ENCODE data around the gene DUOX1.

DUOX1 gene

DNA sequence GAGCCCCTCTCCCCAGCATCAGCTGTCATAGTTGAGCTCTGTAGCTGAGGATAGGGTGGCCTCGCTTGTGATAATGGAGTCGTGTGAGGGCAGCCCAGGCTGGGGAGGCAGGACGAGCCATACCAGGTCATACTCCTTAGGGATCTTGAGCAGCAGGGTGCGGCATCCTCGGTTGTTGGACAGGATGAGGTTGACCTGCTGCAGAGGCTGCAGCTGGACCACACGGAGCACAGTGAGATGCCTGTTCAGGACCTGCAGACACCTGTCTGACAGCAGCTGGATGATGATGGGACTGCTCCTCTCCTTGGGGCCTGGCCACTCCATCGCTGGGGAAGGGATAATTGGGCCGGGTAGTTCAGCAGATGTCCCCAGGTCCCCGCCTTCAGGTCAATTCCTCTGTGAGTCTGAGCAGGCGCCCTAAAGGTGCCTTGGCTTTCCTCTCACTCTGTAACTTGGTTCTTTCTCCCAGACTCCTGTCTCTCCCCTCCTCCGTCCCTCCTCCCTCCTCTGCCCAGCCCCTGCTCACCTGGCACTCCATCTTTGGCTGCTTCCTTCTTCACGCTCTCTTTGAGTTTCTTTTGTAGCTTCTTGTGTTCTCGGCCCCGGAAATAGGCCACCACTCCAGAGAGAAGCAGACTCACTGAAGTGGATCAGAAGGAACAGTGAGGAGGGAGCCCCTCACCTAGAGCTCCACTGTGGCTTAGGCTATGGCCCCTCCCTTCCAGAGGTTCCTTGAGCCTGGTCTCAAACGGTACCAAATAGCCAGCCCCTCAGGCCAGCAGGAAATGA is 23.6 kb upstream of the DUOX1 start:
- DNase-seq = peak; percentile 65

DNA sequence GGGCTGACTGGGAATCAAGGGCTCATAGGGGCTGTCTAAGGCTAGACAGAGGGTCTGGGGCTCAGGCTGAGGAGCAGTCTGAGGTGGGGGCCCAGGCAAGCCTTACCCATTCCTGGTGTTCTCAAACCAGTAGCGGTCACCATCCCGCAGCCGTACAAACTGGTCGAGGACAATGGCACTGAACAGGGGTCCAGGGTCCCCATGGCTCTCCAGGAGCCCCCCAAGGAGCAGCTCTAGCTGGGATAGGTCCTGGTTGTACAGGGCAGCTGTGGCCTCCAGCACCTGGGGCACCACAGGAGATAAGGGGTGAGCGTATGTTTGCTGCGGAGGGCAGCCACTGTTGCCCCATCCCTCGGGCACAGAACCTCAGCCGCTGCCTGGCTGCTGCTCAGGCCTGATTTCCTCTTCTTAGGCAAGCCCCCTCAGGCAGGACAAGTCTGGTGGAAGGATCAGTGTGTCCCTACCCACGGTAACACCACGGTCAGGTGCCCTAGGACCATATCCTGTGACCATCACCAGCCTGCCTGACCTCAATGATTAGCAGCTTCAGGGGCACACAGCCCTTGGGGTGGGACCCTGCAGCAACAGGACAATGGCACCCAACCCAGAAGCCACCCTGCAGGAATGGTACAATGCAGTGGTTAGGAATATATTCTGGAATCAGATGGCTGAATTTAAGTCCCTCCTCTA is 21.7 kb upstream of the DUOX1 start:
- DNase-seq = no peak

DNA sequence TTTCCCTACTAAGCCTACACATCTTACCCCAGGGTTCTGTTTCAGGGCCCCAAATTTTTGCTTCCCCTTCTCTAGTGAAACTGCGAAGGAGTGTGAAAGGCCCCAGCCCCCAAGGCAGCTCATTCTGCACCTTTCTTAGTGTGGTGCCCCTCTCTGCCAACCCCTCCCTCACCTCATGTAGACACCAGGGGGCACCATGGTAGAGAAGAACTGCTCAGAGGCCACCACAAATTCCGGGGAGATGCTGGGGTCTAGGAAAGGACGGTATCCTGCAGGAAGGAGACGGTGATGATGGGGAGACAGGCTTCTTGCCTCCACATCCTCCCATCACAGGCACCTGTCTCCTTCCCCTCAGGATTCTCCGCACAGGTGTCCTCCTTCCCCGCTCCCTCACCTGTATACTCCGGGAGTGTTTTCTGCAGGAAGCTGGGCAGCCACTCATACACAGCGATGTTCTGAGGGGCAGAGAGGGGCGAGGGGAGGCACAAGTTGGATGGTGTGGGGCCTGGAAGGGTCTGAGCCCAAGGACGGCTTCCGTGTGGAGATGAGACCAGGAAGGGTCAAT is 19.5 kb upstream of the DUOX1 start:
- no peak for DNase-seq

DNA sequence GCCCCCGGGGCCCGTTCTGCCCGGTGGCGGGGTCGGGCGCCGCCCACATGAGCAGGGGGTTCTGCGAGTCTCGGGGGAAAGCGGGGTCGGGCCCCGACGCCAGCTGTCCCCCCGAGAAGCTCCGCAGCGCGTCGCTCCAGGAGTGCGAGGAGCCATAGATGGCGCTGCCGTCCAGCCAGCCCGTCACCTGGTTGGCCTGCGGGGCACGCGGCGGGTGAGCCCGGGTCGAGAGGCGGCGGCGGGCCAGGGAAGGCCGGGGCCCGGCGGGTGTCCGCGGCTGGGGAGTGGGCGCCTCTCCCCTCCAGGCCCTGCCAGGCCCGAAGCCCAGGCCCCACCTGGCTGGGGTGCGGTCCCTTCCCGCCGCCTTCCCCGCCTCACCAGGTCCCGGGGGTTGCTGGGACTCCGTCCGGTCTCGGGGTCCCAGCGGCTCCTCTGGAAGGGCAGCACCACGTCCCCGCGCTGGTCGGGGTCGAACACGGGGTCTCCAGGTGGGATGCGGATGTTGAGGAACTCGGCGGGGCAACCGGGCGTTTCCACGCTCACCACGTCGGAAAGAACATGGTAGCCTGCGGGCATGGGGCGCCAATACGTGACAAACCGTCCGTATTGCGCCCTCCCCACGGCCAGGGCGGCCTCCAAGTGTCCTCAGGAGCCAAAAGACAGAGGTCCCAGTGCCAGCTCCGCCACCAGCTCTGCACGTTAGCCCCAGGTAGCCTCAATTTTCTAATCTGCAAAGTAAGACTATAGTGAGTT is 18.2 kb upstream of the DUOX1 start:
- DNase-seq = no peak

DNA sequence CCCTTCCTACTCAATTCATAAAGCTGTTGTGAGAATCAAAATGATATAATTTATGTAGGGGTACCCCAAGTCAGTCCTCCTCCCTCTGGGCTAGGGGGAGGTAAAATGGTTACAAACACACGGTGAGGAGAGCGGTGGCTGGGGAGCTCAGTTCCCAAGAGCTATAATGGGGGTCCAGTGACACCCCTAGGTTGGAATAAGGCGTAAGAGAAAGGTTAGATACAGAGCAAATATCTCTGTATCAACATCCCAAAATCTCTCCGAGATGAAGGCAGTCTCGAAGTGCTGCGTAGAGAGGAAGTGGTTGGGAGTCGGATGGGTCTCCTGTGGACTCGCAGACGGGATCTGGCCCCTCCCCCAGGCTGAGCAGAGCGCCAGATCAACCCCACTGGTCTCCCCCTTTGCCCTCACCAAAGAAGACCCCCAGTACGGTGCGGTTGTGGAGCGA is 17.6 kb upstream of the DUOX1 start:
- DNase-seq = no peak

DNA sequence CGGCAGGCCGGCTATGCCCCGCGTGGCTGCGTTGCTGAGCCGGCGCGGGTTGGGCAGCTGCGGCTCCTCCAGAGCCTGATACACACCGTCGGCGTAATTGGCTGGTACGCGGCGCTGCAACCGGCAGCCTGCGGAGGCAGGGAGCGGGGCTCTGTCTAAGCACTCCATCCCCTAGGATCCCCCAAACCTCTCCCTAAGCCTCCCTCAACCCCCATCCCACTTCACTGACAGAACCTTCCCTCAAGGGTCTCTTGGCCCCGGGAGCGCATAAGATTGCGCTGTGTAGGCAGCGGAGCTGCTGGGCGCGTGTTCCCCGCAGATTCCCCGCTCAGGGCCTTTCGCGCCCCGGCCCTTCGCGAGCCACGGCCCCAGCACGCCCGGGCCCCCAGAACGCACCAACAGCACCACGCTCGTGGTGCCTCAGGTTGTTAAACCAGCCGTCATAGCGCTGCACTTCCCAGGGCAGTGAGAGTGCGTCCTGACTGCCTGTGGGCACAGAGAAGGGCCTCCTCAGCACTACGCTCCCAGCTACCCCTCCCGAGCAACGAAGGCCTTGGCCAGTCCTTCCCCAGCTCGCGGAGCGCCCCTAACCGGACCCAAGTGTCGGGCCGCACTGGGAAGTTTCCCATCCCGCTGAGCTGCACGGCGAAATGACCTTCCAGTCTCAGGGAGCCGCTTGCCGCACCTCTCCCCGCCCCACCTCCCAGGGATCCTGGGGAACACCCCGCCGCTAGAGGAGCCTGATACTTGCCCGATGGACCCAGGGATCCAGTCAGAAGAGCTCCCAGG is 17.0 kb upstream of the DUOX1 start:
- DNase-seq = no peak

DNA sequence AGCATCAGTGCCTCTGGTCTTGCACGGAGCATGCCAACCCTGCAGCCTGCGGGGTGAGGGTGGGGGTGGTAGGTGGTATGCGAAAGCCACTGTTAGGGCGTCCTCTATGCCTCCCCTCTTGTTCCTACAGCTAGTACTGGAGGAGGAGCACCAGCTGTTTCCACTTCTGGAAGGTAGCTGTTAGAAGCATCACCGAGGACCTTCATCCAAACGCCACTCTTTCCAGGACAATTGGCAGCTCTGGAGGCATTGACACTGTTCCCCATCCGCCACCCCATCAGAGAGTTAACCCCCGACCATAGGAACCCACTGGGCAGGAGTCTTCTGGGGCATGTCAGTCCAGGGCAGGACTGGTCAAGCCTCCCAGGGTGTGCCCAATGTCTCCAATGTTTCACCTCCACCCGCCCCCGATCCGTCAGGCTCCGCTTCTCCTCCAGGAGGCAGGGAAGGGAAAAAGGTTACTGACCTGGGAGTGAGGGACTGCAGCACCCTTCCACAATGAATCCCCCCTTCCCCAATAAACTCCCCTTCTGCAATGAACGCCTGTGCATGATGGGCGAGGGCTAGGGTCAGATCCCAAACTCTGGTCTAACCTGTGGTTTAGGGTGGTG is 16.3 kb upstream of the DUOX1 start:
- no peak for DNase-seq

DNA sequence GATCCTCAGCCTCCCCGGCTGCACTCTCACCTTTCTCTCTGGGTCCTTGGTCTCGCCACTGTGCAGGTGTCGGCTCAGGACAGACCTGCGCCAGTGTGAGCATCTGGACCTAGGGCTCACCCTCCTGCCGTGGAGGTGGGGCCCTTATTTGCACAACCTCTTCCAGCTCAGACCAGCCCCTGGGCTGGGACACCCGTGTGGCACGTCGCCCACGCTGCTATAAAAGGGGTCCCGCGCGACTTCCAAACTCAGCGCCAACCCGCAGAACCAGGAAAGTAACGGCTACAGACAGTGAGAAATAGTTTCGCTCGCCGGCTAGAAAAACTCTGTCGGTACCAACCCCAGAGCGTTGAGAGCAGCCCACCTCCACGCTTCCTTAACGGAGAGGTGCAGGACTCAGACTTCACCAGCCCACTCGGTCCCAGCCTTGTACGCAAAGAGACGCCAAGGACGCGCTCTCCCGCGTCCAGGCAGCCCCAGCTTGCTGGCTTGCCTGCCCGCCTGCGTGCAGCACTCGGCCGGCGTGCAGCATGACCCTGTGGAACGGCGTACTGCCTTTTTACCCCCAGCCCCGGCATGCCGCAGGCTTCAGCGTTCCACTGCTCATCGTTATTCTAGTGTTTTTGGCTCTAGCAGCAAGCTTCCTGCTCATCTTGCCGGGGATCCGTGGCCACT is 15.6 kb upstream of the DUOX1 start, which contains the start of the genes DUOX2 and DUOXA2:
DUOX2 (minus strand) TSS at position 97 of the 675 bp plus-strand sequence. CDS start 761 bp downstream, outside the sequence.
DUOXA2 (plus strand) TSS at position 251 of the 675 bp plus-strand sequence; CDS start at position 531, 280 bp downstream.
- DNase-seq = no peak

DNA sequence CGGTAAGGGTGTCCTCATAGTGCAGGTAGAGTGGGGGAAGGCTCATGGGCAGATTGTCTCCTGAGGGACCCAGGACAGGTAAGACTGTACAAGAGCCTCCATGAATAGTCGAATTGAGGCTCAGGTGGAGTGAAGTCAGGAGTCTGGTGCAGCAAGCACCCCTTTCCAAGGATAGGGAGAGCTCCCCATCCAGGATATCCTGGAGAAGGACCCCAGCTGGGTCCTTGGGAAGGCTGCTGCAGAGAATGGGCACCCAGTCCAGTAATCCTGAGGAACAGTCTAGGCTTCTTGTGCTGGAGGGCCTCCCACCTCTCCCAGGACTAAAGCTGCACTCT is 15.1 kb upstream of the DUOX1 start:
- DNase-seq = no peak

DNA sequence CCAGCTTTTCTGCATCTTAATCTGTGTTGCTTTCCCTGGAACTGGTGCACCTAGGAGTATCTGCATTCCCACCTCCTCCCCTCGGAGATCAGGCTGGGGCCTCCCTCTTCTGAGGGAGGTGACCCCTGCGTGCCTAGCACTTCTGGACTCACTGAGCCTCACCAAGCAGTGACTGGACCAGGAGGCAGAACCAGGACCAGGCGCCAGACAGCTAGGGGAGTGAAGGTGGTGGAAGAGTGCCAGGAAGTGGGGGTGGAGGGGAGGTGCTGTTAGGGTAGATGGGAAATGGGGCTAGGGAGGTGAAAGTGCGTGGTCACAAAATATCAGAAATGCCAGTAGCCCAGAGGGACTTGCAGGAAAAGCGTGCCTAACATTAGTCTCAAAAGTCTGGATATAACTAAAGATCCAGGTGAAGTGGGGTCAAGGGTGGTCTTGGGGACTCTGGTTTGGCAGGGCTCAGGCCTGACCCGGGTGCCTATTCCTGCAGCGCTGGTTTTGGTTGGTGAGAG is 14.4 kb upstream of the DUOX1 start:
- no peak for DNase-seq

DNA sequence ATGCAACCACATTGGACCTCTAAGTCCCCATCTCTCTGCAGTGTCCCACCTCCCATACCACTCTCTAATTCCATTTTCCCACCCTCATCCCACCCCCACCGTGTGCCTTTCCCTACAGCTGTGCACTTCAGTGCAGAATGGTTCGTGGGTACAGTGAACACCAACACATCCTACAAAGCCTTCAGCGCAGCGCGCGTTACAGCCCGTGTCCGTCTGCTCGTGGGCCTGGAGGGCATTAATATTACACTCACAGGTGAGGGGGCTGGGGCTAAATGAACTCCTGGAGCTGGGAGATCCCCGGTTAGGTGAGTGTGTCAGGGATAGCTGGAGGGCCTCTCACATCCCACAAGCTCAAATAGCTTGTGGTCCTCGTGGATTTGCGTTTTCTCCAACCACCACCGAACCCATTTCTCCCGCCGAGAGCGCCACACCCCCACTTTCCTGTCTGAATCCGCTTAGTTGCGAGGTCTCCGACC is 13.8 kb upstream of the DUOX1 start:
- no peak for DNase-seq

DNA sequence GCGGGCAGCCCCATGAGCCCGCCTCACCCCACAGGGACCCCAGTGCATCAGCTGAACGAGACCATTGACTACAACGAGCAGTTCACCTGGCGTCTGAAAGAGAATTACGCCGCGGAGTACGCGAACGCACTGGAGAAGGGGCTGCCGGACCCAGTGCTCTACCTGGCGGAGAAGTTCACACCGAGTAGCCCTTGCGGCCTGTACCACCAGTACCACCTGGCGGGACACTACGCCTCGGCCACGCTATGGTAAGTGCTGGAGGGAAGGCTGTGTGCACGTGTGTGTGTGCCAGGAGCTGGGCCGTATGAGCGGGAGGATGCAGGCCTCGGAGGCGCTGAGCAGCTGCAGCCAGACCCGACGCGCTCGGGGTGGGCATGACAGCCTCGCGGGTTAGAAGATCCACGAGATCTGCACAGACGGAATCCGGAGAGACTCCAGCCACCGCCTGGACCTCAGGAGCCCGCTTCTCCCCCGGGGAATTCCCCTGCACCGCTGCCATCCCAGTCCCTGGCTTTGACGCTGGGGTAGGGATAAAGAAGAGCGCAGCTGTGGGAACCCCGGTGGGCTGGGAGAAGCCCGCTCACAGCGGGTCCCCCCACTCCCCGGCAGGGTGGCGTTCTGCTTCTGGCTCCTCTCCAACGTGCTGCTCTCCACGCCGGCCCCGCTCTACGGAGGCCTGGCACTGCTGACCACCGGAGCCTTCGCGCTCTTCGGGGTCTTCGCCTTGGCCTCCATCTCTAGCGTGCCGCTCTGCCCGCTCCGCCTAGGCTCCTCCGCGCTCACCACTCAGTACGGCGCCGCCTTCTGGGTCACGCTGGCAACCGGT is 13.1 kb upstream of the DUOX1 start:
- no peak for DNase-seq

DNA sequence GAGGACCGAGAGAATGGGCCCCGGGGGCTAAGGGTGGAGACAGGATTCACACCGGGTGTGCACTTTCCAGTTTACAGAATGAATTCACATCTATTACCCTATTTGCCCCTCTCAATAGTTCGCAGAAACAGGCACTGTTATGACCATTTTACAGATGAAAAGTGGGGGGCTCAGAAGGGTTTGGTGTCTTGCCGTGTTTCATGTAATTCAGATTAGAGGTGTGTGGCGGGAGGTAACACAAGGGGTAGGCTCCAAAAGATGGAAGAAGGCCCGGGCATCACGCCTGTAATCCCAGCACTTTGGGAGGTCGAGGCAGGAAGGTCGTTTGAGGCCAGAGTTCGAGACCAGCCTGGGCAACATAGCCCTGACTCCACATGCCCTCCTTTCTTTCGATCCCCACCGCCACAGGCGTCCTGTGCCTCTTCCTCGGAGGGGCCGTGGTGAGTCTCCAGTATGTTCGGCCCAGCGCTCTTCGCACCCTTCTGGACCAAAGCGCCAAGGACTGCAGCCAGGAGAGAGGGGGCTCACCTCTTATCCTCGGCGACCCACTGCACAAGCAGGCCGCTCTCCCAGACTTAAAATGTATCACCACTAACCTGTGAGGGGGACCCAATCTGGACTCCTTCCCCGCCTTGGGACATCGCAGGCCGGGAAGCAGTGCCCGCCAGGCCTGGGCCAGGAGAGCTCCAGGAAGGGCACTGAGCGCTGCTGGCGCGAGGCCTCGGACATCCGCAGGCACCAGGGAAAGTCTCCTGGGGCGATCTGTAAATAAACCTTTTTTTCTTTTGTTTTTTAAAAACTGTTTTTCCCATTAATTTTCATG is 12.3 kb upstream of the DUOX1 start:
- no peak for DNase-seq

DNA sequence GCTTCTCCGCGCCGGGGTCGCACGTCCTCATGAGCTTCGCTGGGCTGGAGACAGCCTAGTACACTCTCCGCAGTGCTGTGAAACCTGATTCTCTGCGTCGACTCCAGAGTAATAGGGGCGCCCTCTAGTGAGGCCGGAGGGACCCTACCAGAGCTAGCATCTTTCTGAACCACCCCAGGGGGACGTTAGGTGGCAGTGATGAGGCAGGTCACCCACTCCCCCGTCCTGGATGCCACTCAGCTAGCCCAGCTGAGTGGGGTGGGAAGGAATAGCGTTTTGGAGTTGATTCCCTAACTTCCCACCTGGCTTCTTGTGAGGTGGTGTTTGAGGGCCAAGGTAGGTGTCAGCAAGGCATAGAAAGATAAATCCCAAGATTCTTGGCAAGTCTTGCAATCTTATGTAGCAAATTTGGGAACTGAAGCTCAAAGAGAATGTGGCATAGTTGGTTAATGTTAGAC is 11.6 kb upstream of the DUOX1 start:
- DNase-seq = peak; percentile 51

DNA sequence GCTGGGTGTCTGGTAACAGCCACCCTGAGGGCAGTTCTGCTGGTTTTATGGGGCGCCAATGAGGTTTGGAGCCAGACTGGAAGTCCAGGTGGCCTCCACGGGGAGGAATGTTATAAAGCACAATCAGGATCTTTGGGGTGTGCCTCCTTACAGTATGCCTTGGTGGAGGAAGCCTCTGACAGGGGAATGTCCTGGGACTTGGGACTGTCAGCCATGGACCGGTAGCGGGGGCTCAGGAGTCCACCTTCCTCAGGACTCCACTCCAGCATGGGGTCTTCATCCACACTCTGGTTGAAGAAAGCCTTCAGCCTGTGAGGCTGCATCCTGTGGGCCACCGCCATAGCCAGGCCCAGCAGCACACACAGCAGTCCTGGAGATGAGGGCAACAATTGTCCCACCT is 10.8 kb upstream of the DUOX1 start:
- no peak for DNase-seq

DNA sequence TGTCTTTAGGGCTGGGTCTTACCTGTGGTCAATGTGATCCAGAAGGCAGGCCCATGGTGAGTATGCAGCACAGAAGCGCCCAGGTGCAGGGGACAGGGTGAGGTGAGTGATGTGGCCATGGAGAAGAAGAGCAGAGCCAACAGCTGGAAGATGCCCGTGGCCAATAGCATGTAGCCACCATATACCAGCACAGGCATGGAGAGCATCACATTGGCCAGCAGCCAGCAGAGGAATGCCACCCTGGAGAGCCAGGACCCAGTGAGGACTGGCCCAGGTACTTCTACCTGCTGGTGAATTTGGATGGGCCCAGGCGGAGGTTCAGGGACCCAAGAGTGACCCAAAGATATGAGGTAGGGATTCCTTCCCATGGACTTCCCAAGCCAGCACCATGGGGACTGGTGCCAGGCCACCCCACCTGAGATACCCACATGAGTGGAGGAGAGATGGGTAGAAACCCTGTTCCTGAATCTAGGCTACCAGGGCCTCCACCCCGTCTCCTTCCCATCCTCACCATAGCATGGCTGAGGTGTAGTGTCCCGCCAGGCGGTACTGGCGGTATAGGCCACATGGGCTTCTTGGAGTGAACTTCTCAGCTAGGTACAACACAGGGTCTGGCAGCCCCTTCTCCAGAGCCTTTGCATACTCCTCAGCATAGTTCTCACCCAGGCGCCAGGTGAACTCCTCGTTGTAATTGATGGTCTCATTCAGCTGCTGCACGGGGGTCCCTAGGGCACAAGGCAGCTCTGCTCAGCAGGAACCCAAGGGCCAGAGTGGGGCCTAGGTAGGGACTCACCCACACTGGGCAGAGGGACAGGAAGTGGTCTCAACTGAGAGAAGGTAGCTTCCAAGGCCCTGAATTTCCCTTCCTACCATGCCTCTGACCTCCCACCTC is 9.5 kb upstream of the DUOX1 start:
- DNase-seq = no peak

DNA sequence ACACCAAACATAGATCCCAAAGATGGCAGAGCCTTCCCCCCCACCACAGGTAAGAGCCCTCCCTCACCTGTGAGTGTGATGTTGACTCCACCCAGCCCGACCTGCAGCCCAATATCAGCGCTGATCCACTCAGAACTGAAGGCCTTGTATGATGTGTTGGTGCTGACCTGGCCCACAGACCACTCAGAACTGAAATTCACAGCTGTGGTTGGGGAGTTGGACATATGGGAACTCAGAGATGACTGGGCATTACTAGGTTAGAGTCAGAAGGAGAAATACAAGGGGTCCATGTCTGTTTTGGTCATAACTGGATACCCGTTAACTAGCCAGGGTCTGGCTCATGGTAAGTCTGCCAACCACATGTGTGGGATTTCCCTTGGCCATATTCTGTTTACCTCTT is 8.8 kb upstream of the DUOX1 start:
- no peak for DNase-seq

Measured in DMS79 (cell line).